Effector CD8-positive, alpha-beta T cell (primary cell): ENCODE measurements around the gene SMIM21.

ENCODE experiments used
- DNase-seq: peaks from one replicate; lab custom pipeline; 2025; lab: John Stamatoyannopoulos, UW

The SMIM21 gene

GRCh38 chr18:75377258-75377657 lies 50.2 kb downstream of the SMIM21 start:
- DNase-seq = no peak

- no peak for DNase-seq
Measured at GRCh38 chr18:75376004-75376403, 51.5 kb downstream of the SMIM21 start.

GRCh38 chr18:75375341-75375740 lies 52.2 kb downstream of the SMIM21 start:
- no peak for DNase-seq

- DNase-seq = no peak
Measured at GRCh38 chr18:75374466-75374865, 53.0 kb downstream of the SMIM21 start.

GRCh38 chr18:75369026-75369721 lies 58.3 kb downstream of the SMIM21 start:
- DNase-seq = no peak

GRCh38 chr18:75365837-75366236 lies 61.7 kb downstream of the SMIM21 start:
- no peak for DNase-seq

- DNase-seq = no peak
Measured at GRCh38 chr18:75365254-75365629, 62.3 kb downstream of the SMIM21 start.

GRCh38 chr18:75364512-75365253 lies 62.8 kb downstream of the SMIM21 start:
- no peak for DNase-seq

GRCh38 chr18:75363446-75364225 lies 63.9 kb downstream of the SMIM21 start:
- DNase-seq = no peak

GRCh38 chr18:75362435-75362834 lies 65.1 kb downstream of the SMIM21 start:
- DNase-seq = no peak

- no peak for DNase-seq
Measured at GRCh38 chr18:75360941-75361340, 66.6 kb downstream of the SMIM21 start.

GRCh38 chr18:75360215-75360614 lies 67.3 kb downstream of the SMIM21 start:
- no peak for DNase-seq
